OCI-LY3 (cell line): Measurements from ENCODE around the gene KLHL3.

ENCODE experiments used
- EZH2phosphoT487 ChIP-seq: fragments of 200-600 bp; shearing (Covaris generic); IDR thresholded peaks from 2 replicates; pipeline ENCODE4 v1.6.1; 2018; ENCODE audit warnings: antibody characterized with exemption, mixed run types, low read depth
- TF ChIP-seq, protein P1 (sequence below): fragments of 200-600, 300-600 bp; sonication (generic); IDR thresholded peaks from 2 replicates; pipeline ENCODE4 v1.5.1; 2014; ENCODE audit warnings: antibody characterized with exemption, low read length, low read depth

GRCh38 chr5:137782984-137783536 is 47.2 kb upstream of the KLHL3 start:
- TF ChIP-seq, protein P1, sequence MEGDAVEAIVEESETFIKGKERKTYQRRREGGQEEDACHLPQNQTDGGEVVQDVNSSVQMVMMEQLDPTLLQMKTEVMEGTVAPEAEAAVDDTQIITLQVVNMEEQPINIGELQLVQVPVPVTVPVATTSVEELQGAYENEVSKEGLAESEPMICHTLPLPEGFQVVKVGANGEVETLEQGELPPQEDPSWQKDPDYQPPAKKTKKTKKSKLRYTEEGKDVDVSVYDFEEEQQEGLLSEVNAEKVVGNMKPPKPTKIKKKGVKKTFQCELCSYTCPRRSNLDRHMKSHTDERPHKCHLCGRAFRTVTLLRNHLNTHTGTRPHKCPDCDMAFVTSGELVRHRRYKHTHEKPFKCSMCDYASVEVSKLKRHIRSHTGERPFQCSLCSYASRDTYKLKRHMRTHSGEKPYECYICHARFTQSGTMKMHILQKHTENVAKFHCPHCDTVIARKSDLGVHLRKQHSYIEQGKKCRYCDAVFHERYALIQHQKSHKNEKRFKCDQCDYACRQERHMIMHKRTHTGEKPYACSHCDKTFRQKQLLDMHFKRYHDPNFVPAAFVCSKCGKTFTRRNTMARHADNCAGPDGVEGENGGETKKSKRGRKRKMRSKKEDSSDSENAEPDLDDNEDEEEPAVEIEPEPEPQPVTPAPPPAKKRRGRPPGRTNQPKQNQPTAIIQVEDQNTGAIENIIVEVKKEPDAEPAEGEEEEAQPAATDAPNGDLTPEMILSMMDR, result no peak
- TF ChIP-seq EZH2phosphoT487, result no peak
